ENCODE data around the gene NOTCH1. TPM values are rescaled to one million over a fixed set of nuclear protein-coding genes. Genes with fewer than 3 reads are reported as not detected.

NOTCH1 gene
- total and polyA plus RNA-seq, 2 of the 4 experiments (the other 2 are of a cell fraction): 1.8 to 6.0 TPM

- 65% methylated on average over 7 of the region's 15 CpGs; no CpG with 5 or more reads in 1 of the 2 experiments for WGBS, 2 experiments (ENCODE audit: extremely low coverage in 2 of 2, insufficient read length in 1 of 2)
- CTCF ChIA-PET: no interaction called here
- Histone ChIP-seq H3K14ac (replicated peaks; ENCODE audit: low read depth, low read length) (no peak overlapping the region), H4K20me1 (ENCODE audit: insufficient read depth, low read length) (no peaks in the 10 kb centered on the region), H4K8ac (ENCODE audit: low read depth in 2 of 2, low read length in 2 of 2) (no peak overlapping the region), H3K9ac (ENCODE audit: low read depth, low read length) (no peak overlapping the region), H2BK5ac (ENCODE audit: low read depth, low read length, poor library complexity, severe bottlenecking) (no peak overlapping the region), H3K79me1 (ENCODE audit: low read depth in 1 of 2, low read length in 2 of 2) (no peaks in the 10 kb centered on the region), H3K18ac (ENCODE audit: low read depth, low read length) (no peak overlapping the region), H3K27ac (ENCODE audit: insufficient read depth, low read length) (no peak overlapping the region), H3K9me3 (ENCODE audit: control insufficient read depth, insufficient read depth, low read length) (no peaks in the 10 kb centered on the region), H3K4me1 (ENCODE audit: control insufficient read depth, insufficient read depth, low read length) (no peaks in the 10 kb centered on the region), H3K4me3 (ENCODE audit: insufficient read depth, low read depth, low read length) (no peak overlapping the region), H4K91ac (ENCODE audit: insufficient read depth, low read depth, low read length) (no peak overlapping the region), H3K27me3 (ENCODE audit: control insufficient read depth, insufficient read depth, low read length) (no peaks in the 10 kb centered on the region), H2AFZ (replicated peaks; ENCODE audit: low read length, poor library complexity) (no peak overlapping the region), H3K4ac (ENCODE audit: low read depth, low read length) (no peak overlapping the region), H4K5ac (ENCODE audit: low read depth, low read length) (no peak overlapping the region), H2AK9ac (replicated peaks; ENCODE audit: low read depth, low read length, poor library complexity) (no peak overlapping the region), H2BK20ac (ENCODE audit: low read depth, low read length) (no peak overlapping the region), H3K4me2 (ENCODE audit: low read depth, low read length) (no peak overlapping the region), H2BK15ac (ENCODE audit: low read depth, low read length) (no peak overlapping the region), H3K9me1 (ENCODE audit: insufficient read depth, low read length) (no peaks in the 10 kb centered on the region), H3K36me3 (ENCODE audit: control insufficient read depth, insufficient read depth, low read length) (no peaks in the 10 kb centered on the region), H3K56ac (ENCODE audit: extremely low read depth, insufficient read depth, low read length) (no peak overlapping the region), H2BK120ac (ENCODE audit: low read depth, low read length) (no peak overlapping the region), H2AK5ac (ENCODE audit: low read depth, low read length) (no peak overlapping the region), H3K23ac (ENCODE audit: low read depth, low read length) (no peak overlapping the region)
- intact Hi-C loops (cut with micrococcal nuclease) (no loop called here), dilution Hi-C loops (cut with HindIII; ENCODE audit: low sequenced_read_pairs, unreplicated experiment) (no loop called here), in situ Hi-C loops (cut with MboI; ENCODE audit: low sequenced_read_pairs) (no loop called here)
- TF ChIP-seq RFX5 (IDR thresholded peaks at IDR 0.05; ENCODE audit: low read depth, low read length) (no peak), SMC3 (IDR thresholded peaks at IDR 0.05; ENCODE audit: low read depth, low read length) (no peak), CTCF (conservative IDR thresholded peaks at IDR 0.05; ENCODE audit: low read depth, low read length) (no peak), ELK1 (IDR thresholded peaks at IDR 0.05; ENCODE audit: borderline replicate concordance, low read depth, low read length) (no peak), NFE2L2 (IDR thresholded peaks at IDR 0.05; ENCODE audit: low read depth, low read length) (no peak), POLR2A (IDR thresholded peaks at IDR 0.05; ENCODE audit: low read depth, low read length) (no peak)
- ATAC-seq (ENCODE audit: low read depth): no peak
- no TSS peak for BruUV-seq (replicated peaks)
- no peak for DNase-seq
- POLR2A ChIA-PET (ENCODE audit: unreplicated experiment): no interaction called here
These were observed 33.2 kb upstream of the NOTCH1 start for GRCh38 chr9:136578915-136579649.

All from IMR-90 (cell line).